Muscle layer of colon (tissue), 2 donors: Measurements from ENCODE around the gene CTIF.

ENCODE experiments used
- H3K27ac ChIP-seq: one replicate; pipeline ENCODE4 v1.7.0; 2013; ENCODE audit warnings: low read depth, mild to moderate bottlenecking, low read length, moderate library complexity
- H3K27me3 ChIP-seq, 2 donors: one replicate each; pipeline ENCODE4 v1.7.0; 2013; ENCODE audit warnings: low read length in 2 of 2, mild to moderate bottlenecking in 2 of 2; ENCODE audit not compliant: insufficient read depth in 2 of 2, control insufficient read depth in 1 of 2
- H3K36me3 ChIP-seq: one replicate; pipeline ENCODE4 v1.7.0; 2013; ENCODE audit warnings: mild to moderate bottlenecking, low read length; ENCODE audit not compliant: insufficient read depth
- H3K4me1 ChIP-seq: one replicate; pipeline ENCODE4 v1.7.0; 2013; ENCODE audit warnings: mild to moderate bottlenecking, low read length; ENCODE audit not compliant: insufficient read depth
- H3K4me3 ChIP-seq, 2 donors: one replicate each; pipeline ENCODE4 v1.7.0; 2013; ENCODE audit warnings: low read length in 2 of 2, low read depth in 1 of 2, mild to moderate bottlenecking in 1 of 2, moderate library complexity in 1 of 2
- H3K9ac ChIP-seq: one replicate; pipeline ENCODE4 v1.7.0; 2013; ENCODE audit warnings: low read length
- H3K9me3 ChIP-seq: one replicate; pipeline ENCODE4 v1.7.0; 2013; ENCODE audit warnings: mild to moderate bottlenecking, low read length
- donor health status: abdominal sarcoma.
- donor health status: Adenocarcinoma of cecum.

The CTIF gene

DNA sequence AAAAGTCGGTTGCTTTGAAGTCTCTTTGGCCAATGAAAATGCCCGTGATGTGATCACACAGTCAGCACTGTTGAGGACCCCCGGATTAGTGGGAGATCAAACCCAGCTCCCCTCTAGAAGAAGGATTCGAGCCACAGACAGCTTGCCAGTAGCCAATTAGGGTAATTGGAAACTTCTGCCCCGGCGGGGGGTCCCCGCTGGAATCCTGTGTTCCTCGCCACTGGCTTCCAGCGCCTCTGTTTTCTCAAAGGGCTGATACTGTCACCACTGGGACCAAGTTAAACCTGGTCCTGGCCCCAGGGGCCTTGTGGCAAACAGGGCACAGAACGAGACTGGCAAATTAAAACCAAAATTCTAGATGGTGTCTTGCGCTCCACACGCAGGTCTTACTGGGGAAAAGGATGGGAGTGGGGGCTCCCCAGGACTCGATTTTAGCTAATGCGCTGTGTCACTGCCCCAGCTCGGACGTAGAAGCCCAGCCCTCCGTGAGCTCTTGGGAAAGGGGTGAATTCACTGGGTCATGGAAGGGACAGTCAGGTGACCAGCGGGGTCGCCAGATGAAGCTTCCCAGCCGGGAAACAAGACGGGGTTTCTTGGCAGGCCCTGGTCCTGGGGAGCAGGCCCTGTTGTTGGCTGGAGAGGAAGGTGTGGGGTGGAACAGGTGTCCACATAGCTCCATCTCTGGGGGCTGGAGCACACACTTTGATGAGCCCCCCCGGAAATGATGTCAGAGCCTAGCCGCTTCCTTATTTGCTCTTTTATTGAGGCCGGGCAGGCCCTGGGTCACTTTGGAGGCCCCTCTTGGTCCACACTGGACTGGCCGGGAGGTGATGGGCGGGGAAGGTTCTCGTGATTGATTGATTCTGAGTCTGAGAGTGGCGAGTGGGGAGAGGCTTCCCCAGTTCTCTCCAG is 321.7 kb downstream of the CTIF start:
- no peak overlapping the region for H3K27ac ChIP-seq
- no peaks in the 10 kb centered on the region for H3K27me3 ChIP-seq
- H3K36me3 ChIP-seq: no peaks in the 10 kb centered on the region
- H3K9ac ChIP-seq: no peak overlapping the region
- H3K4me3 ChIP-seq: no peak overlapping the region
- no peaks in the 10 kb centered on the region for H3K4me1 ChIP-seq
- H3K9me3 ChIP-seq: no peaks in the 10 kb centered on the region

DNA sequence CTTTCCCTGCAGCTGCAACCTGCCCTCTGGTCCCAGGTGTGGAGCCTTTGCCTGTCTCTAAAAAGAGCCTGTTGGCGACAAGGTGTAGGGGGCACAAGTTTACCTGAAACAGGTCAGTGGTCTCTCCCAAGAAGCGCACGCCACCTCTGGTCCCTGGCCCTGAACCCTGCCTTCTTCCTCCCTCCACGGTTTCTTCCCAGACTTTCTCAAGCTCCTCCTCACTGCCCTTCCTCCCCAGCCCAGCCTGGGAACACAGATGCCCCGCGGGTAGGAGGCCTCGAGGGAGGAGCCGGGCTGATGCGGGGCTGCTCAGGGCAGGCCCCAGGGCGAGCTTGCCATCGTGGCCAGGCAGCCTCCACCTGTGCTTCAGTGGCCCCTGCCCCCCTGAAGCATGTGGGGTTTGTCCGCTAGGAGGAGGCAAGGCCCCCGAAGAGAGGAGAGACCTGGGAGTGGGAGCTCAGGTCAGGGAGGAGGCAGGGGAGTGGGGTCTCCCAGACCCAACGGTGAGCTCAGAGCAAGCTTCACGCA is 322.4 kb downstream of the CTIF start:
- no peak overlapping the region for H3K27ac ChIP-seq
- no peak overlapping the region for H3K4me3 ChIP-seq
- no peak overlapping the region for H3K9ac ChIP-seq

DNA sequence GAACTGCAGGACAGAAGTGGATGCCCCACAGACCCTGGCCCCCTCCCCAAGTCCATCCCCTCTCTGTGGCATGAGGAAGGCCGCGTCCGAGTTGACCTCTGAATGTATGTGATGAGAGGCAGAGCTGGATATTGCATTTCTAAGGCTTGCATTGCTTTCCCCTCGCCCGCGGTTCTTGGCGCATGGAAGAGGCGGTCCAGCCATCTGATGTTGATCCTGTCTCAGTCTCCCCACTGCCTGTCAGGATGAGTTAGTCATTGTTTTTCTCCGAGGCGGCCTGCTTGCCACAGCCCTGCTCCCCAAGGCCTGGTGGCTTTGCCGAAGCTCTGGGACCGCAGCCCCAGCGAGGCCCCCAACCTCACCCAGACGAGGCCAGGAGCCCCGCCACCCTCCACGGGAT is 323.3 kb downstream of the CTIF start:
- Histone ChIP-seq H3K27me3 (no peaks in the 10 kb centered on the region), H3K9ac (no peak overlapping the region), H3K27ac (no peak overlapping the region), H3K4me1 (peaks cover 4% of the 10 kb centered on the region), H3K9me3 (no peaks in the 10 kb centered on the region), H3K36me3 (no peaks in the 10 kb centered on the region), H3K4me3 (no peak overlapping the region)

More for the DNA sequence above, 322.4 kb downstream of the CTIF start:
- Histone ChIP-seq H3K9me3 (no peaks in the 10 kb centered on the region), H3K36me3 (no peaks in the 10 kb centered on the region), H3K4me1 (peaks cover 3% of the 10 kb centered on the region), H3K27me3 (no peaks in the 10 kb centered on the region)

DNA sequence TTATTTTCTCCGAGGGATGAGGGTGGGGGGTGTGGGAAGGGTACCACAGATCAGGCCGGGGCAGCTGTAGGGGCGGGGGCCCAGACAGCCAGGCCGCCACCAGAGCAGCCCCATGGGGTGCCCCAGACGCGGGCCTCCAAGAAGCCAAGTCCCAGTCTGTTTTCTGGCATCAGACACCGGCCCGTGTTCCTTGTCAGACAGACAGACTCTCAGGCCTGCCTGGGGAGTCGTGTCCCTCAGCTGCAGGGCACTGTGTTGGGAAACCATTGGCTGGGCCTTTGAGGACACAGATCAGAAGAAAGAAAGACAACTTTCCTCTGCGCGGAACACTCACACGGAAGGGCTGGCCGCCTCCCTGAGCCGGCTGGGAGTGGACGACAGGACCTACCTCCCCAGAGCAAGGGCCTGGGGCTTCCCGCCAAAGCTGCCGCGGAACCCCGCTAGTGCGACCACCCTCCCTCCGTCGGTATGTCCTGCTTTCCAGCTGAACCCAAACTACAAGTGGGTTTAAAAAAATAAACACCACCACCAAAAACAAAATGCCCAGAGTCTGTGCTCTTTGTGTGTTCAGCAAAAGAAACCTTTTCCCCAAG is 323.9 kb downstream of the CTIF start:
- H3K27ac ChIP-seq: no peak overlapping the region
- no peak overlapping the region for H3K4me3 ChIP-seq
- peaks cover 4% of the 10 kb centered on the region for H3K4me1 ChIP-seq
- H3K36me3 ChIP-seq: no peaks in the 10 kb centered on the region
- no peak overlapping the region for H3K9ac ChIP-seq
- H3K27me3 ChIP-seq: no peaks in the 10 kb centered on the region
- H3K9me3 ChIP-seq: no peaks in the 10 kb centered on the region

DNA sequence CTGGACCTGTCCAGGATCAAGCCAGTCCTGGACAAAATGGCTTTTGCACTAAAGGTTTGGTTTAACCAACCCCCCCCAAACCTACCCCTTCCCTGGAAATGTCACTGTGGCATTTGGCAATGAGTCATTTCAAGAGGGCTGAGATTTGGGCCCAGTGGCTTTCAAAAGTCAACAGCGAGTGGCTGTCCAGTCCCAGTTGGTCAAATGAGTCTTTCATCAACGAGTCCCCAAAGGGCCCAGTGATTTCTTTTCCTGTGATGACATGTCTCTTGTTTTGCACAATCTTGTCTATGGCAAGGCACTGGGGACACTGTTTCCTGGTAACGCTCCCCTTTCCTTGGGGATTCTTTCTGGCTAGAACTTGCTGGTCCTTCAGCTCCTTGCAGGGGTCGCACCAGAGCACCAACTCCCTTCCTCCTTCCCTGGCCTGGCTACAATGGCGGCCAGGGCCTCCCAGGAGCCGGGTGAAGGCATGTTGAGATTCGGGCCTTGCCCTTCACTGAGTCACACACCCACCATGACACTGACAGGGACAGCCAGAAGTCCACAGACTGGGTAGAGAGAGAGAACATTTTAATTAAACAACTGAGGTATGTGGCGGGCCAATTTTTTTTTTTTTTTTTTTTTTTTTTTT is 324.7 kb downstream of the CTIF start:
- Histone ChIP-seq H3K4me3 (no peak overlapping the region), H3K36me3 (no peaks in the 10 kb centered on the region), H3K9me3 (no peaks in the 10 kb centered on the region), H3K9ac (no peak overlapping the region), H3K27me3 (no peaks in the 10 kb centered on the region), H3K27ac (no peak overlapping the region), H3K4me1 (peaks cover 4% of the 10 kb centered on the region)

DNA sequence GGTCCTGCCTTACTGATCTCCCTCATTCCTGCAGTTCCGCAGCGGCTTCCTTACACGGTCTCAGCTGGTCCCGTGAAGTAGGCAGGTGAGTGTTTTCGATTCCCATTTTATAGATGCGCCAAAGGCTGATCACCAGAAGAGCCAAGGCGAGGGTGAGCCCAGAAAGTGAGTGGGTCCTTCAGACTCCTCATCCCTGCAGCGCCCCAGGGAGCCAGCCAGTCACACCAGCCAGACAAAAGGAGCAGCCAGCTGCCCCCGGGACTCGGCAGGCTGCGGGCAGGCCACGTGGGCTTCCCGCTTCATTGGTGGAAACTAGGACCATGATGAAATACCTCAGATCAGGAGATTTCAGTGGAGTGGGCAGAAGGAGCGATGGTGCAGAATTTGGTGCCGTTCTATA is 326.0 kb downstream of the CTIF start:
- Histone ChIP-seq H3K27ac (no peak overlapping the region), H3K9ac (no peak overlapping the region), H3K4me1 (peaks cover 4% of the 10 kb centered on the region)

DNA sequence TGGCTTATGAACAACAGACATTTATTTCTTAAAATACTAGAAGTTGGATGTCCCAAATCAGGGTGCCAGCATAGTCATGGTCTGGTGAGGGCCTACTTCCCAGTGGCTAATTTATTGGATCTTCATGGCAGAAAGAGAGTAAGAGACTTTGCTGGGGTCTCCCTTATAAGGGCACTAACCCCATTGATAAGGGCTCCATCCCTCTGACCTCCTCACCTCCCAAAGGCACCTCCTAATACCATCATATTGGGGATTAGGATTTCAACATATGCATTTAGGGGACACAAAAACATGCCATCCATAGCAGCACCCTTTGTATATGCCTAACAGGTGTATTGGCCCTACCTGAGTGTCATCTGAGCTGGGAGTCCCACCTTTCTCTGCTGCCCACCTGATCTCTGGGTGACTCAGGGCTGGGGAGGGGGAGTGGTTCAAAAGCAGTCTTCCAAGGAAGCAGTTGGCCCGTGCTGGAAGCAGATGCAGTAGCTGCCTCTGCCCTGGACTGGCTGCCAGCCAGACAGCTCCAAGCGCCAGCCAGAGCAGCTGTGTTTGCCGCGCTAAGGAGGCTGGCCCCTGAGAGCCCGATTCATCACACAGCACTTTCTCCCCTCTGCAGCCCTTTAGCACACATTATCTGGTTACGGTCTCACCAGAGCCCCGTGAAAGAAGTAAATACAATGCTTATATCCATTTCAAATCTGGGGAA is 327.4 kb downstream of the CTIF start:
- Histone ChIP-seq H3K9me3 (no peaks in the 10 kb centered on the region), H3K4me1 (peaks cover 4% of the 10 kb centered on the region), H3K27me3 (no peaks in the 10 kb centered on the region), H3K27ac (no peak overlapping the region), H3K36me3 (no peaks in the 10 kb centered on the region), H3K9ac (no peak overlapping the region), H3K4me3 (no peak overlapping the region)

More for the DNA sequence above, 326.0 kb downstream of the CTIF start:
- Histone ChIP-seq H3K36me3 (no peaks in the 10 kb centered on the region), H3K27me3 (no peaks in the 10 kb centered on the region), H3K4me3 (no peak overlapping the region), H3K9me3 (no peaks in the 10 kb centered on the region)

DNA sequence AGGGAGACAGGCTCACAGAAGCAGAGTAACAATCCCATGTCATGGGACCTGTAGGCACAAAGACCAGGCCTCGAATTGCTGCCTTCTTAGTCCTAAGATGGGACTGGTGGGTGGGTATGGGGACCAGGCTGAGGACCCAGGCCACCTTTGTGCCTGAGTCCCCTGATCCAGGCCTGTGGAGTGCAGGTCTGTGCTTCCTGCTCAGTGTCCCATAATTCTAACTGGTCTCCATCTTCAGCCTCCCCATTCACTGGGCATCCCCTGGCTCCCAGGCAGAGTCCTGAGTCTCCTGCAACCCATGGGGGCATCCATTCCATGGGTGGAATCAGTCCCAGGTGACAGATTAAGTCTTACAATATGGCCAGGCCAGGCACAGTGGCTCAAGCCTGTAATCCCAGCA is 328.0 kb downstream of the CTIF start:
- Histone ChIP-seq H3K9me3 (no peaks in the 10 kb centered on the region), H3K9ac (no peak overlapping the region), H3K27me3 (no peaks in the 10 kb centered on the region), H3K4me3 (no peak overlapping the region), H3K4me1 (peaks cover 4% of the 10 kb centered on the region), H3K36me3 (no peaks in the 10 kb centered on the region), H3K27ac (no peak overlapping the region)

DNA sequence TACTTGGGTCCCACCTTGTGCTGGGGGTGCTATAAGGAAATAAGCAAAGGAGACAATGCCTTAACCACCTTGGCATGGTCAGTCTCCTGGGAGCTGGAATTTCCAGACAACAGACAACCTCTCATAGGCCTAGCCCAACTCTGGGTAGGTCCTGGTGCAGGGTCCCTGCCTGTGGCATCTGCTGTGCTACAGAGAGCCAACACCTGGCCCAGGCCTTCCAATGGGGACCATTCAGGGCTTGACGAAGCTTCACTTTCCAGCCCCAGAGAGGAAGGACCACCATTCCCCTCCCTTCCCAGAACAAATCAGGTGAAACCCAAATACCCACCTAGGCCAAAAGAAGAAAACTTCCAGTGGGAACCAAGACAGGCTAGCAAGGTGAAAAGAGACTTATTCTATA is 329.1 kb downstream of the CTIF start:
- Histone ChIP-seq H3K27me3 (no peaks in the 10 kb centered on the region), H3K4me1 (peaks cover 7% of the 10 kb centered on the region), H3K9ac (no peak overlapping the region), H3K9me3 (no peaks in the 10 kb centered on the region), H3K4me3 (no peak overlapping the region), H3K36me3 (no peaks in the 10 kb centered on the region), H3K27ac (no peak overlapping the region)

DNA sequence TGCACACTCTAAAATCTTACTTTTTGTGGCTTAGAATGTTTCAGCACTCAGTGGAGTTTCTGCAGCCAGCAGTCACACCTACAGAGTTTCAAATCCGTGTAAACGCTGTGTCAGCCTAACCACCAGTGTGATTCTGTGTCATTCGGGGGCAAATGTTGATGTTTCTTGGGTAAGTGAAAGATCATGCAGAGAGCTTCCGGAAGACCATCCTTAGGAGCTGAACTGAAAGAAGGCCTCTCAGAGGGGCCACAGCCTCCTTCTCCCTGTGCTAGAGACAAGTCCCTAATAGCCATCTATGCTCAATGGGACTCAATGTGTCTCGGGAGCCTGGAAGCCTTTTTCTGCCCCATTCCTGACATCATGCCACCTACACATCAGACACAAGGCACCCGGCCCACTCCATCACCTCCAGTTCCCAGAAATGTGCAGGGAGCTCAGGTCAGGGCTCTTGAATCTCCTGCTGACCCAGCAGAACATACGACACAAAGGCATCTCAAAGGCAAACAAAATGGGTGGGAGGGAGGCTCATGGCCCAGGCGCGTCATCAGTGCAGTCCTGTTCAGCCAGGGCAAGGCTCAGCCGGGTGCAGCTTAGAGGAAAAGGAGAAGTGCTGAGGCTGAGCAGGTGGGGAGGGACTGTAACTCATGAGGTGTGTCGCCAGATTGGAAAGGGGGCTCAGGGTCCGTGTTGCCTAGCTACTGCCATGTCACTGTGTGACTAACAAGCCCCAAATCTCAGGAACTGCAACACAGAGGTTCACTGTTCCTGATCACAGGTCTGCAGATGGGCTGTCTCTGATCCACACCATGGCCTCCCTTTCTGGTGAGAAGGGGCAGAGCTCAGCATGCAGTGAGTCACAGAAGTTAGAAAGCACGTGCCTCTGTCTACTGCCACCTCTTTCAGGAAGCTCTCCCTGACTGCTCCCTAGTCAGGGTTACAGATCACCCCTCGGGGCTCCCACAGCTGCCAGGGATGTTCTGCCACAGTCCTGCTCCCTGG is 329.9 kb downstream of the CTIF start:
- Histone ChIP-seq H3K9me3 (no peaks in the 10 kb centered on the region), H3K36me3 (no peaks in the 10 kb centered on the region), H3K9ac (no peak overlapping the region), H3K27me3 (no peaks in the 10 kb centered on the region), H3K27ac (no peak overlapping the region), H3K4me1 (peaks cover 11% of the 10 kb centered on the region), H3K4me3 (no peak overlapping the region)
